SK-N-SH treated with all-trans-retinoic acid at 6 μM for 48 hours (cell line): ENCODE data around the gene TMEM165.
"Not testable (repeated sequence)": the region's sequence is repeated elsewhere in the genome, so short reads cannot be mapped to it uniquely, and the experiment has no call there.

Experiments used
- BACH2 ChIP-seq: fragments of 250-450 bp; sonication (Bioruptor Pico); IDR thresholded peaks from 2 replicates; pipeline ENCODE4 v1.9.0; 2021; ENCODE audit warnings: mild to moderate bottlenecking, borderline replicate concordance
- CSRNP3 ChIP-seq: fragments of 250-450 bp; sonication (Bioruptor Pico); IDR thresholded peaks from 2 replicates; pipeline ENCODE4 v1.5.1; 2021; ENCODE audit warnings: mild to moderate bottlenecking, moderate library complexity
- RARB ChIP-seq: fragments of 250-450 bp; sonication (Bioruptor Pico); IDR thresholded peaks from 2 replicates; pipeline ENCODE4 v1.8.0; 2021; ENCODE audit warnings: mild to moderate bottlenecking, moderate library complexity
- TCF4 ChIP-seq: fragments of 250-450 bp; sonication (Bioruptor Pico); IDR thresholded peaks from 2 replicates; pipeline ENCODE4 v1.8.0; 2021; ENCODE audit warnings: mild to moderate bottlenecking, moderate library complexity, borderline replicate concordance
- ZFP3 ChIP-seq: fragments of 250-450 bp; sonication (Bioruptor Pico); IDR thresholded peaks from 2 replicates; pipeline ENCODE4 v1.5.0; 2020; ENCODE audit warnings: mild to moderate bottlenecking, moderate library complexity
- ZFP30 ChIP-seq: fragments of 450-650 bp; formaldehyde crosslinking; IDR thresholded peaks from 2 replicates; pipeline ENCODE4 v1.5.0; 2022; ENCODE audit warnings: mild to moderate bottlenecking, moderate library complexity
- ZNF565 ChIP-seq: fragments of 450-650 bp; formaldehyde crosslinking; conservative IDR thresholded peaks from 2 replicates; pipeline ENCODE4 v1.5.0; 2020; ENCODE audit warnings: low read depth, mild to moderate bottlenecking, moderate library complexity
- TF ChIP-seq, protein P1 (sequence below): fragments of 250-450 bp; sonication (Bioruptor Pico); IDR thresholded peaks from 2 replicates; pipeline ENCODE4 v1.8.0; 2020; ENCODE audit warnings: mild to moderate bottlenecking, moderate library complexity, borderline replicate concordance

DNA sequence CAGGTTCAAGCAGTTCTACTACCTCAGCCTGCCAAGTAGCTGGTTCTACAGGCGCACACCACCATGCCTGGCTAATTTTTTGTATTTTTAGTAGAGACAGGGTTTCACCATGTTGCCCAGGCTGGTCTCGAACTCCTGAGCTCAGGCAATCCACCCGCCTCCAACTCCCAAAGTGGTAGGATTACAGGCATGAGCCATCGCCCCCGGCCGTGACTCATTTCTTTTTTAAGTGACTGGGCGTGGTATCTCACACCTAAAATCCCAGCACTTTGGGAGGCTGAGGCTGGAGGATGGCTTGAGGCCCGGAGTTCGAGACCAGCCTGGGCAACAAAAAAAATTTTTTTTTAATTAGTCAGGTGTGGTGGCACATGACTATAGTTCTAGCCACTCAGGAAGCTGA, 32.8 kb upstream of the TMEM165 start:
- TF ChIP-seq ZFP30; CSRNP3 (CRISPR knock-in tag); ZFP3; TCF4 (CRISPR knock-in tag); RARB (CRISPR knock-in tag); ZNF565 (CRISPR knock-in tag); BACH2 (CRISPR knock-in tag): not testable (repeated sequence)
- TF ChIP-seq, protein P1, sequence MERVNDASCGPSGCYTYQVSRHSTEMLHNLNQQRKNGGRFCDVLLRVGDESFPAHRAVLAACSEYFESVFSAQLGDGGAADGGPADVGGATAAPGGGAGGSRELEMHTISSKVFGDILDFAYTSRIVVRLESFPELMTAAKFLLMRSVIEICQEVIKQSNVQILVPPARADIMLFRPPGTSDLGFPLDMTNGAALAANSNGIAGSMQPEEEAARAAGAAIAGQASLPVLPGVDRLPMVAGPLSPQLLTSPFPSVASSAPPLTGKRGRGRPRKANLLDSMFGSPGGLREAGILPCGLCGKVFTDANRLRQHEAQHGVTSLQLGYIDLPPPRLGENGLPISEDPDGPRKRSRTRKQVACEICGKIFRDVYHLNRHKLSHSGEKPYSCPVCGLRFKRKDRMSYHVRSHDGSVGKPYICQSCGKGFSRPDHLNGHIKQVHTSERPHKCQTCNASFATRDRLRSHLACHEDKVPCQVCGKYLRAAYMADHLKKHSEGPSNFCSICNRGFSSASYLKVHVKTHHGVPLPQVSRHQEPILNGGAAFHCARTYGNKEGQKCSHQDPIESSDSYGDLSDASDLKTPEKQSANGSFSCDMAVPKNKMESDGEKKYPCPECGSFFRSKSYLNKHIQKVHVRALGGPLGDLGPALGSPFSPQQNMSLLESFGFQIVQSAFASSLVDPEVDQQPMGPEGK, result not testable (repeated sequence)
